GF-D8 (cell line): ENCODE results near the gene FAM222A.

ENCODE experiments used
- DNase-seq: peaks from one replicate; lab custom pipeline; 2025; lab: John Stamatoyannopoulos, UW

FAM222A gene

DNA sequence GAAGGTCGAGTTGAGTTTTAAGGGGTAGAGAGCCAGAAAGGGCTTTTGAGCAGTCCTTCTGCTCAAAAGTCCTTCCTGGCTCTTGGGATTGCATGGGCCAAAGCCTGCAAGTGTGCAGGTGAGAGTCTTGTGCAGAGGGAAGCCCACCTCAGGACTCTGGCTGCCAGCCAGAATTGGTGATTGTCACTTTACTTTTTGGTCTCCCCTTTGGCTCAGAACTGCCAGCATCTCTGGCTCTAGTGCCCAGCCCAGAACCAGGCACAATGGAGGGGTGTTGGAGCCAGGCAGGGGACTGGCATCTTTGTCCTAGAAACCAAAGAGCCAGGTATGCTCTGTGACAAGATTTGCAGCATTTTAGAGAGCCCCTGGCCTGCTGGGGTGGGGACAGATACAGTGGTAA lies 23.5 kb downstream of the FAM222A start:
- no peak for DNase-seq

DNA sequence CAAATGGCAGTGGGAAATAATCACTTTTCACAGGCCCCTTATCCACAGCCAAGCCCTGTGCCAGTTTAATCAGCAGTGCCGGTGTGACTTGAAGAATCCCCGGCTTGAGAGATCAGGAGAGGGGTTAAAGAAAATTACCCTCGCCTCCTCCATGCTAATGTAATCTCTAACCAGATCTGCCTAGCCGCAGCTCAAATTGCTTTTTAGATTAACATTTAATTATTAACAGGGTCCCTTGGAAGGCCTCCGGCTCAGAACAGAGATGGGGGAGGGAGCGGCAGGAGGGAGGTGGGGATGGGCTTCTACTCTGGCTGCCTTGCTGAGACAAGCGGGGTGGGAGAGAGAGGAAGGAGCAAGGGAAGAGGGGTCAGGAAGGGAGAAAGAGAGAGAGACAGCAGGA lies 24.0 kb downstream of the FAM222A start:
- DNase-seq, result no peak

DNA sequence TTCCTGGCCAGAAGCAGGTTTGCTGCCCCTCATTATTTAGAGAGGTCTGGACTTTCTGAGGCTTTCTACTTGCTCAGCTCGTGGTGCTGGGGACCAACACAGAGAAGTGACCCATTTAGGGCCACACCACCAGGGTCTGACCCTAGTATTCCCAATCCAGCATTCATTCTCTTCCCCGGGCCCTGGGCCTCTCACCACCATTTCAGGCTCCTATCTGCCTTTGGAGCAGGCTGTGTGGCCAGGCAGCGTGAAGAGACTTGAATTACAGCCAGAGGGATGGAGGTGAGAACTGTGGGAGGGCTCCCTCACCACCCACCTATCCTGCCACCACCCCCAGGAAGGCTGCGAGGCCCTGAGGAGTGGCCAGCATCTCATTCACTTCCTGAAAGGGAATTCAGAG lies 24.6 kb downstream of the FAM222A start:
- DNase-seq, result no peak

DNA sequence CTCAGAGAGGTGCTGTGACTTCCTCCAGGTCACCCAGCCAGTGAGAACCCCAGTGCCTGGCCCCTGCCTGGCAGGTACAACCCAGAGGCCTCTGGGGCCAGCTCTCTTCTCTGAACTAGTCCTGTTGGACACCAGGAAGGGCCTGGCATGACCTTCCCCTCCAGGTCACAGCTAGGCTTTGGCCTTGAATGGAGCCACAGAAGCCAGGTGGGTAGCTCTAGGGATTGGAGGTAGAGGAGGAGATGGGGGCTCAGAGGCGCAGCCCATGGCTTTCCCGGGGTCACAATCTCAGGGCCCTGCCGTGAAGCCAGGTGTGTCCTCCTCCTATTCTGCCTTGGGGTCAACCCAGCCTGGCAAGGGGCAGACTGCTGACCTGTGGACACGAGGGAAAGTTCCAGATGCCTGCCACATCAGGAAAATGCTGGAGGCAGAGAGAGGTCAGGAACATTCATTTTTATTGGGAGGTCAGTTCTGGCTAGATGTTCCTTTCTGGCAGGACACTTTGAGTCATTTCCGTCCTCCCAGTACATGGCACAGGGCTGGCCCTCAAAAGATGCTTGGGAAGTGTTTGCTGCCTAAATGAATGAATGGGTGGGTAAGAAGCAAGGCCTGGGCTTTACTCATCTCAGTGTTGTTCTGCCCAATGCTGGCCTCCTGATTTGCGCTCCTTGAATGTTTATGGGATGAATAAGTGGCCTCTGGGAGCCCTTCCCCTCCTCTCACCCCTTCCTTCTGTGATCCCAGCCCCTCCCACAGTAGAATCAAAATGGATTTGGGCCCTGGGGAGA lies 25.4 kb downstream of the FAM222A start:
- DNase-seq, result no peak

DNA sequence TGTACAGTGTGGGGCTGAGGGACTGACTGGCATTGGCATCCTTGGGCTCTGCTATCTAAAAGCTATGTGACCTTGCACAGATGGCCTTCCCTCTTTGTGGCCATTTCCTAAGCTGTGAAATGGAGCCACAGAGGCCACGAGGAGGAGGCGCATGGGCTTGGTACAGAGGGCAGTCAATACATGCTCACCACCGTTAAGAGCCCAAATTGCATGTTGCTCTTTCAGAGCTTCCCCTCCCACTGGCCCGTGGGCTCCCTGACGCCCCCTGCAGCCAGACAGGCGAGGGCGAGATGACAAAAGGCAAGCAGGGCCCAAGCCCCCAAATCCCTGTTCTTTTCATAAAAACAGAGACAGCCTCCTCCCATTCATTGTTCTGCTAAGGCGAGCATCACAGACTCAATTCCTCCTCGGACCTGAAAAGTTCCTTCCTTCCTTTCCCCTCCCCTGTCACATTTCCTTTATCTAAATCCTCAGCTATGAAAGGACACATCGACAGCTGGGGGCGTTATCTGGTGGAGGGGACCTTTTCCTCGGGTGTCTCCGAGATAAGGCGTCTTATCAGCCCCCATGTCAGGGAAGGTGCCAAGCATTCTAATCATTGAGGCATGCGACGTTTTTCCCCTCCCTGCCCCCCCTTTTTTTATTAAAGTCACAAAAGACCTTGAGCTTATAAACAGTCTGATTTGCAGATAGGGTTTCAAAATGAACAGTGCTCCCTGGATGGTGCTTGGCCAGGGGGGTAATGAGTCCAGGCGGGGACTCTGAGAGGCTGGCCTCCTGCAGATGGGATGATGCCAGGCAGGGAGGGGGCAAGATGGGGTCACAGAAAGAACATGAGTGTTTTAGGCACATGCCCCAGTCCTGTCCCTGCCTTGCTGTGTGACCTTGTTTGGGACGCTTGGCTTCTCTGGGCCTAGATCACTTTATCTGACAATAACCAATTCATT lies 26.4 kb downstream of the FAM222A start:
- no peak for DNase-seq

DNA sequence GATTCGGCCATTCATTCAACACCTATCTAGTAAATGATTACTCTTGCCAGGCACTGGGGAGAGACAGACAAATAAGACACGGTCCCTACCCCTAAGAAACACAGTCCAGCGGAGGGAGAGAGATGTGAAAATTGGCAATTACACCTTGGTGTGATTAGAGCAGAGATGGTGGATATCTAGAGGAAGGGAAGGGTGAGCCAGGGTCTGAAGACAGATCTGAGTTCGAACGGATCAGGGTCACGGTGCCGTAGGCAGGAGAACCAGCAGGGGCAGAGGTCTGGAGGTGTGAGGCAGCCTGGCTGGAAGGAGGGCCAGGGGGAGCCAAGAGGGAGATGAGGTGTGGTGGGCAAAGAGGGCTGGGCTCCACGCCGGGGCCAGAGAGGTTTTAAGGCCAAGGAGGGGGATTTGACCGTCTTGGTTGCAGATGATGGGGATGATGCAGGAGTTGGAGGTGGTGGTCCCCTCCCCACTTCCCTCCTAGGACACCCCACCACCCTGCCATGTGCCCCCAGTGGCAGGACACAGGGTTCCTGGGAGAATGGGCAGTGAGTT lies 27.1 kb downstream of the FAM222A start:
- DNase-seq, result no peak

DNA sequence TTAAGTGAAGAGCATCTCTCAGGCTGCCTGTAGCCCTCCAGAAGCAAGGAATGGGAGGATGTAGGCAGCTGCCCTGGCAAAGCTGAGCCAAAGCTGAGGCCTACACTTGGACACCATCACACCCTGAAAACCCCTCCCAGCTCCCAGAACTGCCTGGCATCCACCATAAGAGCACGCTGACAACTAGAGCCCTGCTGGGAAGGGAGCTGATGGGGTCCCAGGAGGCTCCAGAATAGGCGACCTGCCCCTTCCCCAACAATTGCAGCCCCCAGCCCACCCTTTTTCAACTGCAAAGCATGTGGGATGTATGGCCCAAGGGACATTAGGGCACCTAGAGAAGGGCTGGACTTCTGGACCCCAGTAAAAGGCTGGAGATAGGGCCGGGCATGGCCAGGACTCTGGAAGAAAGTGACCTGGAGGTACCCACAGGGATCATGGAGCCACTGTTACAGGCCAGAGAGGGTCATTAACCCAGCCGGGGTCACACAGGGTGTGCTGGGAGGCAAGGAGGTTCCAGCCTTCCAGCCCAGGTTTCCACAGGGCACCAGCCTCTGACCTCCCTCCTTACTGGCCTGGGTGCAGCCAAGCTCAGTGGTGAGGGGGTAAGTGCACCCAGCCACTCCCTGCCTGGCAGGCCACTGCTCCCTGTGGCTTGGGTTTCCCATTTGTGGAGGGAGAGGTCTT lies 27.8 kb downstream of the FAM222A start:
- DNase-seq, result no peak

DNA sequence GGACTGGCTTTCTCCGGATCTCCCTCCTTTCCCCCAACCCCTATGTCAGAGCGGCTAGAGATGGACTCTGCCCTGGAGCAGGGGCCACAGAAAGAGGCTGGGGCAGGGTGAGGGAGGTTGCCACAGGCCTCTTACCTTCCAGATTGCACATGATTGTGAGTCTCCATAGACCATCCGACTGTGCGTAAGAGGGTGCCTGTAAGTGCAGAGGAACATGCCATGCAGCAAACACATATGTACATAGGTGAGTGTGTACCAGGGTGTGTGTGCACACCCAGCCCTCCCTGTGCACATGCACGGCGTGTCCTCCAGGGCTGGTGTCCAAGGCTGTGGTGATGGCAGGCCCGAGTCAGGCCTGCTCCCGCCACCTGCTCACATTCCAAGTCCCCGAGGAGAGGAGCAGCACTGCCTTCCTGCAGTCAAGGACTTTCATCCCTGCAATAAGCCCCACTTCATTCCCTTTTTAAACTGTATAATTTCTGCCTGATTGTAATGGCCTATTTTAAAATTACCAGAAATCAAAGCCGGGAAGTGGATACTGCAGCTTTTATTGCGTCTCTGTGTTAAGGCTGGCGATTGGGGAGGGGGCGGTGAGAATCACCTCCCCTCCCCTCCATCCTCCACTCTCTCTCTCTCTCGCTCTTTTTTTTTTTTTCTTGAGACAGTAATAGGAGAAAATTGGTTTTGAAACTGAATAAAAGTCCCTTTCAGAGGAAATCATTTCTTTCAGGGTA lies 28.5 kb downstream of the FAM222A start:
- no peak for DNase-seq

DNA sequence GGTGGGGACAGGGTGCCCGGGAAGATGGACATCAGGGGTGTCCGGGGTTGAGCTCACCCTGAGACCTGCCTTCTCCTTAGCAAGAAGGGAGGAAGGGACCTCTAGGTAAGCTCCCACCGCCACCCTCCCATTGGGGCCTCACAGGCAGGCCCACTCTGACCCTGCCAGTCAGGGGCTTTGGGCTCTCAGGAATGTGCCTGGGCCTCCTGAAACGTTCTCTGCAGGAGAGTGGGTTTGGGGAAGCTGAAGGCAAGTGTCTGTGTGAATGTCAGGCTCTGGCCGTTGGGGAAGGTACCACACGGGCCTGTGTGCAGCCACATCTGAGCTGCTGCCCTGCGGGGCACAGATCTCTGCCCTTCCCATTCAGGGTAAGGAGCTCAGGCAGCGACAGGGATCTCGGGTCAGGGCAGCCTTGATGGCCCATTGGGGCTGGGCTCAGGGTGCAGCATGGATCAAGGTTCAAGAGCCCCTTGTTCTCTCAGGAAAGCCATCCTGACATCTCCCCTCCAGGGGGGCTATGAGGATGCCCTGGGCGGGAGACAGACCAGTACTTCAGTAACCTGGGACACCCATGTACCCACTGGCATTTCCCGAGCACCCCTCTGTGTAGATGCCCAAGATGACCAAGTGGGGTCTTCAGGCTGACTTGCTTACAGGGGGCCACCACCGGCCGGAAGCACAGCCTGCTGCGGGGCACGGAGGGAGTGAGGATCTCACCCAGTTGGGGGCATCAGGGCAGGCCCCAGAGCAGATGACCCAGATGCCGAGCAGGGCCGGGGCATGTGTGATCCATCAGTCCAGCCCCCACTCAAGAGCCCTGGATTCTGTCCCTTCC lies 29.7 kb downstream of the FAM222A start:
- no peak for DNase-seq

DNA sequence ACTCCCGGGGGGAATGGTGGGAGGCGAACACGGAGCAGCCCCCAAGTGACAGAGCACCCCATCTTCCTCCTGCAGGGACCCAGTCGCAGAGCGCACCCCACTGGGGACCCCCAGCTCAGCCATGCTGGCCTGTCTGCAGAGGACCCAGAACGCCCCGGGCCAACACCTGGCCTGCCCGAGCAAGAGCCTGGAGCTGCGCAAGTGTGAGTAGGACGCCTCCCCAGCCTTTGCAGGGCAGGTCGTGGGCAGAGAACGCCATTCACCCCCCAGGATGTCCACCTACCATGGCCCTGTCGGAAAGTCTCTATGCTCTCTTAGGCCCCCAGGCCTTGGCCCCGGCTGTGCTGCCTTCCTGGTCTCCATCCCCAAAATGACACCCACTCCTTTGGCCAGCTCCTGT lies 30.4 kb downstream of the FAM222A start:
- DNase-seq, result no peak

DNA sequence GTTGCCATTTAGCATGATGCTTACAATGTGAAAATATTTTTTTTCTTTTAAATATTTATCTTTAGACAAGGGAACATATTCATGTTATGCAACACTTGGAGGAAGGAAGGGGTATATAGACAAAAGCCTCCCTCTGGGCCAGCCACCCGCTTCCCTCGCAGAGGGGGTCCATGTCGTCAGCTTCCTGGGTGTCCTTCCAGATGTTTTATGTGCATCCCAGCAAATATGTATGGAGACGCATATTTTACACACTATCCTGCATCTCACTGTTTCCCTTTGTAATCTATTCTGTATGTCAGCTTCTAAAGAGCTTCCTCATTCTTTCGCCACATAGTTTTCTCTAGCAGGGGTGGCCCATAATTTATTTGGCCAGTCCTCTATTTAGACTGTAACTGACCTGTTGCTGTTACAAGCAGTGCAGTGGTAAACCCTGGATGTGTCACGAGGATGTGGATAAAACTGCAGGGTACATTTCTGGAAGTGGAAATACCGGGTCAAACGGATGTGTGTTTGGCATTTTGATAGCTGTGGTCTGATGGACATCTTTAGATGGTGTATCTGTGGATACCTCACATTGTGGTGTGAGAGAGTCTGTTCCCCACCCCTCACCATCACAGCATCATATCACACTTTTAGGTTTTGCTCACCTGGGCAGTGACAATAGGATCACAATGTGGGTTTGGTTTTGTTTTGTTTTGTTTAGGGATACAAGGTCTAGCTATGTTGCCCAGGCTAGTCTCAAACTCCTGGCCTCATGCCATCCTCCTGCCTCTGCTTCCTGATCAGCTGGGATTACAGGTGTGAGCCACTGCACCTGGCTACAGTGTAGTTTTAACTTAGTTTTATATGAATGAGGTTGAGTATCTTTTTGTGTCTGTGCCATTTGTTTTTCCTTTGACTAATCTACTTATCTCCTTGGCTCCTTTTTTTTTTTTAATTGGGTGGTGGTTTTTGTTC lies 31.6 kb downstream of the FAM222A start:
- no peak for DNase-seq

DNA sequence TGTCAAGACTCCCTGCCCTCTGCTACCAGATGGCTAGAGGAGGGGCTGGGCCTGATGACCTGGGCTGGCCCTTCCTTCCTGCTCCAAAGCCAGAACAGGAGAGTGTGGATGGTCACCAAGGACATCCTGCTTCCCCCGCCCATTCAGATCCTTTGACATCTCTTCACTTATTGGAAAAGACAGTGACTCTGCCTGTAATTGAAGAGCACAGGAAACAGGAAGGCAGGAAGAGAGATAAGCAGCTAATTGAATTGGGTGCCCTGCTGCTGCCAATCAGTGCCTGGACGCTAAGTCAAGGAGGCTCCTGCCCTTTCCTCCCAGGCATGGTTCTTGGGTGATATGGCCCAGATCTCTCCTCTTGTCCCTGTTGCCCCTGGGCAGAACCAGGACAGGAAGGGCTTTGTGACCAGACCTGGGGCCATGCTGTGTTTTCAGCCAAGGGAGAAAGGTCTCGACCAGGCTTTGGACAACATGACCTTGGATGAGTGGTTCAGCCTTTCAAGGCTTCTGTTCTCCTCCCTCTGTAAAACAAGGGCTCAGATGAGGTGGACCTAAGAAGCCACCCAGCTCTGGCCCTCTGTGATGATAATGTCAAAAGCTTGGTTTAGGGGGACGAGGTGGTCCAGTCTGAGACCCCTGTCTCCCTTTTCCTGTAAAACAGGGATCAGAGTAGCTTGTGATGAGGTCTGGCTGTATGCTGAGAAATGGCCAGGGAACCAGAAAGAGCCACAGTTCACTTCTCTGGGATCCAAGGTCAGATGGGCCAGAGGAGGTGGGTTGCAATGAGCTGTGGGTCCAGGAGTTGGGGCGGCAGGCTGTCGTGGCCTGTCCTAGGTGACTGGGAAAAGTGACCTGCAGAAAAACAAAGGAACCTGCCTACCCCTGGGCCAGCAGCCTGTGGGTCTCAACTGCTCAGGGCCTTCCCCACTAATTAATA lies 38.8 kb downstream of the FAM222A start:
- no peak for DNase-seq

DNA sequence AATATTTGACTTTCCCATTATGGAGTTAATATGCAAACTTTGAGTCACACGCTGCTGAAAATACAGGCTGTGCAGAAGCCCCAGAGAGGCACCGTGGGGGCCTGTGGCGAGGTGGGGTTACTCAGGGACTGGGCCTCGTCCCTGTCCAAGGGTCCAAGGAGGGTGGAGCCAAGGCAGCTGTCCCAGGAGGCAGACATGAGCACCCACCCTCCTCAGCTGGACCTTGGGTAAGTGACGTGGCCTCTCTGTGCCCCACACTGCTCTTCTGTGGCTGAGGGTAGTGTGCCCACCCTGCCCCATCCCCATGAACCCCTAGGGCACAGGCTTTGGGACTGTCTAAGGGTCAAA lies 39.4 kb downstream of the FAM222A start:
- no peak for DNase-seq

DNA sequence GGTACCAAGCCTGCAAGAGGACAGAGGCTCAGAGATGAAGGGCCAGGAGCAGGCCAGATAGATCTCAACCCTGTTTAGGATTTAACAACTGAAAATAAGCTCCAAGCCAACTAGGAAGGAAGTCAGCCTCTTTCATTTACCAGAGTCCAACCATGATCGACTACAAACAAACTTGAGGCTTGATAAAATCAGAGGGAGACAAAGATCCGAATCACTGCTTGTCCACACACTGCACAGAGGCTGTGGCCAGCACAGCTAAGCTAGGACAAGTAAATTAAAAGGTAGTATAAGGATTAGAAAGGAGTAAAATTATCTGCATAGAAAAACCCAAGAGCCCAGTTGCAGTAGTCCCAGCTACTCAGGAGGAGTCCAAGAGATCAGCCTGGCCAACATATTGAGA lies 40.3 kb downstream of the FAM222A start:
- DNase-seq, result no peak

DNA sequence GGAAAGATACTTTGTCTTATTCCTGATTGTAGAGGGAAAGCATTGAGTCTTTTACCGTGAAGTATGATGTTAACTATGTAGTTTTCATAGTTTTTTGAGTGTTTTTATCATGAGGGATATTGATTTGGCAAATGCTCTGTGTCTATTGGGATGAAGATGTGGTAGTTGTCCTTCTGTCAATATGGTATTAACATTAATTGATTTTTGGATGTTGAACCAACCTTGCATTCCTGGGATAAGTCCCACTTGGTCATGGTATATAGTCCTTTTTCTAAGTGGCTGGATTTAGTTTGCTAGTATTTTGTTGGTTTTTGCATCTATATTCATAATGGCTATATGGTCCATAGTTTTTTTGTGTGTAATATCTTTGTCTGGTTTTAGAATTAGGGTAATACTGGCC lies 42.8 kb downstream of the FAM222A start:
- DNase-seq, result no peak

DNA sequence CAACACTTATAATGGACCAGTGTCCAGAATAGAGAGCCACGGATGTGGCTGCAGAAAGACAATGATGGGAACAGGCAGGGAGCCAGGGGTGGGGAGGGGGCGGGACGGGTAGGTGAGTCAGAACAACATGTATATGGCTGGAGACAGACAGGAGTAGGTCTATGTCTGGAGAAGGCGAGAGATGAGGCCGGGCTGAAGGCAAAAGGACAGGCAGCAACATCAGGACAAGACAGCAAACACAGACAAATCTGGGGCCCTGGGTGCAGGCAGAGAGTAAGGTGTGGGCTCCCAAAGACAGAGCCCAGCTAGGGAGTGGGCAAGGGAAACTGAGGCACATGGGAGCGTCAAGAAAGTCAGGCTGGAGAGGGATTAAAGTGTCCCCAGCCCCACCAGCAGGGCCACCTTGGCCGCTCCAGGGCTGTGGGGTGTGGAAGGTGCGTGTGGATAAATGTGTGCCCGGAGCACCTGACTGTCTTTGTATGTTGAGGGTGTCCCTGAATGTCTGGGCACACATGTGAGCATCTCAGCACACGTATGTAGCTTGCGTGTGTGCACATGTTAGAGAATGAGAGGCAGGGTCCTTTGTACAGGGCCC lies 44.1 kb downstream of the FAM222A start:
- no peak for DNase-seq

DNA sequence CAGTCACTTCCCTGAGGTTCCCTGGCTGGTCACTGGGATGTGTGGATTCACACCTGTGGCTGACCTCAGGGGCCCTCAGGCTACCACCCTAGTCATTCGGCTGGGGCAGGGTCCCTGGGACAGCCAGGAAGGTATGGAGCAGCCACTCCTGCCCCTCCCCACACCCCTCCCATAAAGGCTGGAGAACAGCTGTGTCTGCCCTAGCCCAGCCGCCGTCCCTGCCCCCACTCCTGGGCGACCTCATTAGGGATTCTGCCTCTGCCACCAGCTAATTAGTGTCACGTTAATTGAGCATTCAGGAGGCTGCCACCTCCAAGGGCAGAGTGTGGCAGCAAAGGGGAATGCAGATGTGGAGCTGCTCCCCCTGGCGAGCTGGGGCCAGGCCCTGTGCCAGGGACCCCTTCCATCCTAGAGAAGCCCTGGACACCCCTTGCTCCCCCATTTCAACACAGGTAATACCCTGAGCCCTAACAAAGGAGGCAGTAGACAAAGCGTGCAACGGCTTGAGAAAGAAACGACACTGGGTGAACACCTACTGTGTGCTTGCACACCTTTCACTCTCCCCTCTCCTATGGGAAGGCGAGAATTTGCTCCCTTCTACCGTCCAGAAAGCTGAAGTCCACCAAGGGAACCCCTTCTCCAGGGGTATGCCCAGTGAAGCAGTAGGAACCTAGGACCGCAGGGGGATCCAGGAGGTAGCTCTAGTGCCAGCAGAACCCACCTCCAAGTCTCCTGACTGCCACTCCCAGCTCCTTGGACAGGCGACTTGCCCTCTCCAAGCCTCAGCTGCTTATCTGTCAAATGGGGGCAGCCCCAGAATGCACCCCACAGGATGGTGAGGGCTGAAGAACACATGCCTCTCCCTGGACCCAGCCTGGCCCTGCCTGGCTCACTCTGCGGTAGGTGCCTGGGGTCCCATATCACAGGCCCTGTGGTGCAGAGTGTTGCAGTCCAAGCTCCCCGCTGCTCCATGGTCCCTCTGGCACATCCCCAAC lies 45.1 kb downstream of the FAM222A start:
- no peak for DNase-seq
